ENCODE measurements around the gene MRO.

MRO gene

DNA sequence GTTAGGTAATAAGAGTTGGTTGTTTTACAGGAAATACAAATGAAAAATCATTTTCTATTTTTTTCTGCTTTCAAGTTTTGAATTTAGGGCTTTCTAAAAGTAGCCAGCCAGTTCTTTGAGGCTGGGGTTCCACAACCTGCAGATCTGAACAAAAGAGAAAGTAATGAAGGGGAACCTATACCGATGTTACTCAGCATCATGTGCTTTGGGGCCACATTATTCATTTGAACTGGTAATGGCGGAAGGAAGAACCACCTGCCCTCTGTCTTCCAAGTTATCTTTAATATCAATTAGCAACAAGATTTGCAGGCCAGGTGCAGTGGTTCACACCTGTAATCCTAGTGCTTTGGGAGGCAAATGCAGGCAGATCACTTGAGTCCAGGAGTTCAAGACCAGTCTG lies 12.9 kb upstream of the MRO start:
- peaks cover 16 to 17% of the 10 kb centered on the region in 2 experiments for H3K4me1 ChIP-seq (ENCODE audit: control insufficient read depth in 1 of 2, insufficient read depth in 1 of 2, low read depth in 1 of 2, low read length in 1 of 2)
- no peaks in the 10 kb centered on the region for H3K36me3 ChIP-seq
- no peak overlapping the region for H3K4me3 ChIP-seq (ENCODE audit: low read depth in 1 of 2, low read length in 1 of 2)
- H3K9me3 ChIP-seq: no peaks in the 10 kb centered on the region
- no peak overlapping the region for H3K27ac ChIP-seq
- H3K27me3 ChIP-seq: no peaks in the 10 kb centered on the region
- TF ChIP-seq, protein P1, sequence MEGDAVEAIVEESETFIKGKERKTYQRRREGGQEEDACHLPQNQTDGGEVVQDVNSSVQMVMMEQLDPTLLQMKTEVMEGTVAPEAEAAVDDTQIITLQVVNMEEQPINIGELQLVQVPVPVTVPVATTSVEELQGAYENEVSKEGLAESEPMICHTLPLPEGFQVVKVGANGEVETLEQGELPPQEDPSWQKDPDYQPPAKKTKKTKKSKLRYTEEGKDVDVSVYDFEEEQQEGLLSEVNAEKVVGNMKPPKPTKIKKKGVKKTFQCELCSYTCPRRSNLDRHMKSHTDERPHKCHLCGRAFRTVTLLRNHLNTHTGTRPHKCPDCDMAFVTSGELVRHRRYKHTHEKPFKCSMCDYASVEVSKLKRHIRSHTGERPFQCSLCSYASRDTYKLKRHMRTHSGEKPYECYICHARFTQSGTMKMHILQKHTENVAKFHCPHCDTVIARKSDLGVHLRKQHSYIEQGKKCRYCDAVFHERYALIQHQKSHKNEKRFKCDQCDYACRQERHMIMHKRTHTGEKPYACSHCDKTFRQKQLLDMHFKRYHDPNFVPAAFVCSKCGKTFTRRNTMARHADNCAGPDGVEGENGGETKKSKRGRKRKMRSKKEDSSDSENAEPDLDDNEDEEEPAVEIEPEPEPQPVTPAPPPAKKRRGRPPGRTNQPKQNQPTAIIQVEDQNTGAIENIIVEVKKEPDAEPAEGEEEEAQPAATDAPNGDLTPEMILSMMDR (IDR thresholded peaks at IDR 0.05): no peak

DNA sequence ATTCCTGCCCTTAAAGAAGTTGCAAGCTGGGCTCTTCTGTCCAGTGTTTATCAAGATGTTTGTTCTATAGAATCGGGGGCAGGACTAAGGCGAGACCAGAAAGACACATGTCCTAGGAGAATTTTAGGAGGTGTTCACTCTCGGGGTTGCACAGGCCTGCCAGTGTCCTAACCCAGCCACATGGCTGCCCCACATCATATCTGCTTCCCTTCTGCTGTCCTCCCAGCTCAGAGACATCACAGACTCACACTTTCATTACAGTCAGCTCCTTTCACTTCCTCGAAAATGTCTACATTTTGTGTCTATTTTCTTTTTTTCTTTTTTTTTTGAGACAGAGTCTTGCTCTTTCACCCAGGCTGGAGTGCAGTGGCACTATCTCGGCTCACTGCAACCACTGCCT lies 10.7 kb upstream of the MRO start:
- Histone ChIP-seq H3K4me3 (ENCODE audit: low read depth in 1 of 2, low read length in 1 of 2) (no peak overlapping the region), H3K36me3 (no peaks in the 10 kb centered on the region), H3K27me3 (no peaks in the 10 kb centered on the region), H3K4me1 (ENCODE audit: control insufficient read depth in 1 of 2, insufficient read depth in 1 of 2, low read depth in 1 of 2, low read length in 1 of 2) (peaks cover 6% of the 10 kb centered on the region in 2 experiments), H3K9me3 (no peaks in the 10 kb centered on the region), H3K27ac (no peak overlapping the region)
- TF ChIP-seq, protein P1 (IDR thresholded peaks at IDR 0.05): no peak

DNA sequence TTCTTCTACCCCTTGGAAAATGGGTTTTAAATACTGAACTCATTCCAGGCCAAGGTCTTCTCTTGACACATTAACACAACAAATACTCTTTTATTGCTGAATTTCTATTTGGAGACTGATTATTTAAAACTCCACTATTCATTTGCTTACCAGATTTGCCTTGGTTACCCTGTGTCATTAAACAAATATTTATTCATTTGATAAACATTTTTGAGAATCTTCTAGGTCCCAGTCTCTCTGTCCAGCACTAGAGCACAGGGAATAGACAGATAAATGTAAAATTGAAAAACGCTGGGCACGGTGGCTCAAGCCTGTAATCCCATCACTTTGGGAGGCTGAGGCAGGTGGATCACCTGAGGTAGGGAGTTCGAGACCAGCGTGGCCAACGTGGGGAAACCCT lies 9.8 kb upstream of the MRO start:
- Histone ChIP-seq H3K4me1 (ENCODE audit: control insufficient read depth in 1 of 2, insufficient read depth in 1 of 2, low read depth in 1 of 2, low read length in 1 of 2) (peaks cover 6 to 9% of the 10 kb centered on the region in 2 experiments), H3K4me3 (ENCODE audit: low read depth in 1 of 2, low read length in 1 of 2) (no peak overlapping the region), H3K36me3 (no peaks in the 10 kb centered on the region), H3K27me3 (no peaks in the 10 kb centered on the region), H3K9me3 (no peaks in the 10 kb centered on the region), H3K27ac (no peak overlapping the region)
- TF ChIP-seq, protein P1 (IDR thresholded peaks at IDR 0.05): no peak

DNA sequence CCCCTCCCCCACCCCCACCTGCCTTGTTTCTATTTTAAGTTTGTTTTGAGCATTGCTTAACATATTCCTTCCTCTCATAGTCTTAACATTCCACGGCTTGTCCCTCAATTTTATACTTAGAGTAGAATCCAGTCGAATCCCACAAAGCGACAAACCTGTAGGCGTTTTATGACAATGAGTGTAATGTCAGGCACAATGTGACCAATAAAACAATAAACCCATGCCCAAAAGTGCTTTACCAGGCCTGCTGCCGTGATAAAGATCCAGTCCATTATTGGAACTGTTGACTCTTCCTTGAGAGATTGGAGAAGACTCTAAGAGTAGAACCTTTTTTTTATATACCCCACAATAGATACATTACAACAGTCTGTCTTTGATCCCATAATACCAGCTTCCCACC lies 6.2 kb upstream of the MRO start:
- no peak overlapping the region for H3K4me3 ChIP-seq (ENCODE audit: low read depth in 1 of 2, low read length in 1 of 2)
- peaks cover 18 to 23% of the 10 kb centered on the region in 2 experiments for H3K4me1 ChIP-seq (ENCODE audit: control insufficient read depth in 1 of 2, insufficient read depth in 1 of 2, low read depth in 1 of 2, low read length in 1 of 2)
- H3K9me3 ChIP-seq: no peaks in the 10 kb centered on the region
- H3K27ac ChIP-seq: no peak overlapping the region
- no peaks in the 10 kb centered on the region for H3K36me3 ChIP-seq
- no peaks in the 10 kb centered on the region for H3K27me3 ChIP-seq
- TF ChIP-seq, protein P1 (IDR thresholded peaks at IDR 0.05): no peak

DNA sequence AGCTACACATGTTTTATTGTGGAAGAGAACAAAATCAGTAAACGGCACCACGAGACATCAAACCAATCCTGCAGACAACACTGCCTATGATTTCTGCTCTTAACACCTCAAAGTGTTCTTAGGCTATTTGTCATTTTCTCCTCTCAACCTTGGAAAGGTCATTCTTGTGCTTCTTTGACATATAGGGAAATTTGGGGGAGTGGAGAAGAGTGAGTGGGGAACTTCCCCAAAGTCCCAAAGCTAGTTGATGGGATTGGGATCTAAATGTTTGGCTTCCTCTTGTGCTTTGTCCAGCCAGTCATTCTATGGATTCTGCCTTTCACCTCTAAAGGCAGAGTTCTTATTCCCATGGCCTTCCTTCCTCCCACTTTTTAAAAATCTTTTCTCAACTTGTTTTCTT lies 5.8 kb upstream of the MRO start:
- Histone ChIP-seq H3K36me3 (no peaks in the 10 kb centered on the region), H3K9me3 (no peaks in the 10 kb centered on the region), H3K4me1 (ENCODE audit: control insufficient read depth in 1 of 2, insufficient read depth in 1 of 2, low read depth in 1 of 2, low read length in 1 of 2) (peaks cover 22 to 27% of the 10 kb centered on the region in 2 experiments), H3K27me3 (no peaks in the 10 kb centered on the region), H3K4me3 (ENCODE audit: low read depth in 1 of 2, low read length in 1 of 2) (no peak overlapping the region), H3K27ac (no peak overlapping the region)
- TF ChIP-seq, protein P1 (IDR thresholded peaks at IDR 0.05): no peak

DNA sequence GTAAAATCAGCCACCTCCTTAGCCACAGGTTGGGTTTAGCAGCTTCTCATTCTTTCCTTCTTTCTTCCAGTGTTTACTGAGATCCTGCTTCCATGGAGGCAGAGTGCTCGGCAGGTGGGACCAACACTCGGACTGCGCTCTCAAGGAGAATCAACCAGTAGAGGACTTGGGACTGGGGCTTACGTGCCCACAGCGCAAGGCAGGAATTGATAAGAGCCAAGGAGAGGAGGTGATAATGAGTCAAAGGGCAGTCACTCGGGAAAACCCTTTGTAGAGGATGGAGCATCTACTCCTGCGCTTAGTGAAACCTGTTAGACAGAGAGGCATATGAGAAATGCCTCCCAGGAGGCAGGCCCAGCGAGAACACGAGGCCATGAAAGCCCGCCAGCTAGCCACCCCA lies 2.9 kb upstream of the MRO start:
- peaks cover 37 to 41% of the 10 kb centered on the region in 2 experiments for H3K4me1 ChIP-seq (ENCODE audit: control insufficient read depth in 1 of 2, insufficient read depth in 1 of 2, low read depth in 1 of 2, low read length in 1 of 2)
- no peaks in the 10 kb centered on the region for H3K9me3 ChIP-seq
- TF ChIP-seq, protein P1 (IDR thresholded peaks at IDR 0.05): no peak
- H3K27me3 ChIP-seq: no peaks in the 10 kb centered on the region
- H3K27ac ChIP-seq: no peak overlapping the region
- H3K36me3 ChIP-seq: no peaks in the 10 kb centered on the region
- H3K4me3 ChIP-seq (ENCODE audit: low read depth in 1 of 2, low read length in 1 of 2): no peak overlapping the region
